Activated CD8-positive, alpha-beta T cell treated with anti-CD3 and anti-CD28 coated beads for 36 hours (primary cell): Measurements from ENCODE around the gene EHBP1. TPM values are rescaled to one million over a fixed set of nuclear protein-coding genes. Genes with fewer than 3 reads are reported as not detected.
A peak's percentile ranks its signal among the peaks of the same experiment; 100 is the strongest.

Experiments
- ATAC-seq: fragments of 200-7000 bp; cut with Tn5 transposase; one replicate; pipeline ENCODE4 v1.10.0; 2021; ENCODE audit warnings: mild to moderate bottlenecking, moderate library complexity
- CTCF ChIA-PET: fragments of 350-600 bp; sonication (Branson Sonifier 250); formaldehyde crosslinking; loops from one replicate; lab custom pipeline; 2021; ENCODE audit warnings: antibody characterized with exemption; lab: Charles Lee
- POLR2A ChIA-PET: fragments of 350-600 bp; sonication (Branson Sonifier 250); formaldehyde crosslinking; loops from one replicate; lab custom pipeline; 2021; ENCODE audit warnings: antibody characterized with exemption; lab: Charles Lee
- DNase-seq: peaks from one replicate; pipeline ENCODE4 v3.0.0-alpha.2; 2020
- H3K27ac Mint-ChIP-seq: one replicate; pipeline ENCODE4 v1.8.0; 2021; ENCODE audit warnings: mild to moderate bottlenecking, mixed read lengths
- H3K27me3 Mint-ChIP-seq: one replicate; pipeline ENCODE4 v1.8.0; 2021; ENCODE audit warnings: mixed read lengths
- H3K36me3 Mint-ChIP-seq: one replicate; pipeline ENCODE4 v1.8.0; 2021; ENCODE audit warnings: low read depth, mixed read lengths
- H3K4me1 Mint-ChIP-seq: one replicate; pipeline ENCODE4 v1.8.0; 2021; ENCODE audit warnings: low read depth, mixed read lengths
- H3K4me3 Mint-ChIP-seq: one replicate; pipeline ENCODE4 v1.8.0; 2021; ENCODE audit warnings: mild to moderate bottlenecking, moderate library complexity, mixed read lengths
- H3K9me3 Mint-ChIP-seq: one replicate; pipeline ENCODE4 v1.8.0; 2021; ENCODE audit warnings: mixed read lengths
- intact Hi-C: fragments of 100-400 bp; cut with micrococcal nuclease; formaldehyde crosslinking; loops from one replicate; pipeline ENCODE4 v1.10.0; 2022
- total RNA-seq, 2 experiments: library from RNA; stranded (reverse); gene quantifications; one replicate each; pipeline ENCODE4 v1.2.3, GENCODE V29; 2021
- TF ChIP-seq, protein P1 (sequence below): fragments of 200-600 bp; IDR thresholded peaks from one replicate; pipeline ENCODE4 v1.8.0; 2022; ENCODE audit warnings: antibody characterized with exemption, mild to moderate bottlenecking

EHBP1 gene
- 10 to 100 TPM; 24.1 to 24.3 TPM for total RNA-seq

DNA sequence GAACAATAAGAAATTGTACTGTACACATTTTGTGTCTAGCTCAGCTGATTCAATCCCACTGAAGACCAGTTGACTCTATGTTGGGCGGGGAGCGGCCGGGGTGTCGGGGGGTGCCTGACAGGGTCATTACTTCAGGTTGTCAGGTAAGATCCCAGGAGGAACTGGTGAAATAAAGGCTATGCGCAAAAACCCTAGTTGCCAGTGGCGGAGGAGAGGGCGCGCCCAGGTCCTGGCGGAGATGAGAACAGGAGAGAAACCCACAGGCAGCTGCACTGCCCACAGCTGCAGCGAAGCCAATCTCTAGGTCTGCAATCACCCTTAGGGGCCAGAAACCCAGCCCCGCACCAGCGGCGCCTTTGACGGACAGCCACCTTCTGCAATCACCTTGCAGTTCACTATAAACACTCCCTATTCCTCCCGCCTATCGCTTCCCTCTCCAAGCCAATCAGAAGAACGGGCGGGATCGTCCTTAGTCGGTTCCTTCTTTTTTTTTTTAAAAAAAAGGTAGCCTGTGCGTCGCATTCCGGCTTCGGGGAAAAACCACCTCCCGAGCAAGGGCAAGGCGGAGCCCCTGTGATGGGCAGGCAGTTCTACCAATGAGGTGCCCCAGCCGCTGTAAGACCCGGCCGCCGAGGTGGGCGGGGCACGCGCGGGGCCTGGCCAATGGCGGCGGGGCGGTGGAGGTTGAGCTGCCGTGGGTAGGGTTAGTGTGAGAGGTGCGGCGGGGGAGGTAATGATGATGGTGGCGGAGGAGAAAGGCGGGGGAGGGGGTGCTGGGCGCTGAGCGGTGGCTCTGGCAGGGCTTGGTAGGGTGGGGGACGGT, at the start of gene EHBP1:
Gene EHBP1, plus strand, starts transcription at position 707 of the 823 bp plus-strand sequence. CDS start 1,479 bp downstream, outside the sequence.
- POLR2A ChIA-PET, result interaction anchor here (0.6 to 1.0 kb wide), 3 partner anchors 8 to 1174 kb away, joined by 3 read pairs; no protein-coding TSS in a partner anchor
- ATAC-seq (peak; percentile 96), DNase-seq (peak; percentile 99)
- Mint-ChIP-seq H3K27me3 (no peaks in the 10 kb centered on the region), H3K4me1 (peaks cover 29% of the 10 kb centered on the region), H3K27ac (peak within 1 kb of the TSS; percentile 67), H3K4me3 (peak within 1 kb of the TSS; percentile 80), H3K36me3 (peaks cover 14% of the 10 kb centered on the region), H3K9me3 (peaks cover 3% of the 10 kb centered on the region)
- CTCF ChIA-PET, result interaction anchor here (1.2 to 1.4 kb wide), 3 partner anchors 70 to 249 kb away, joined by 4 to 6 read pairs (median 5); no protein-coding TSS in a partner anchor
- TF ChIP-seq, protein P1, sequence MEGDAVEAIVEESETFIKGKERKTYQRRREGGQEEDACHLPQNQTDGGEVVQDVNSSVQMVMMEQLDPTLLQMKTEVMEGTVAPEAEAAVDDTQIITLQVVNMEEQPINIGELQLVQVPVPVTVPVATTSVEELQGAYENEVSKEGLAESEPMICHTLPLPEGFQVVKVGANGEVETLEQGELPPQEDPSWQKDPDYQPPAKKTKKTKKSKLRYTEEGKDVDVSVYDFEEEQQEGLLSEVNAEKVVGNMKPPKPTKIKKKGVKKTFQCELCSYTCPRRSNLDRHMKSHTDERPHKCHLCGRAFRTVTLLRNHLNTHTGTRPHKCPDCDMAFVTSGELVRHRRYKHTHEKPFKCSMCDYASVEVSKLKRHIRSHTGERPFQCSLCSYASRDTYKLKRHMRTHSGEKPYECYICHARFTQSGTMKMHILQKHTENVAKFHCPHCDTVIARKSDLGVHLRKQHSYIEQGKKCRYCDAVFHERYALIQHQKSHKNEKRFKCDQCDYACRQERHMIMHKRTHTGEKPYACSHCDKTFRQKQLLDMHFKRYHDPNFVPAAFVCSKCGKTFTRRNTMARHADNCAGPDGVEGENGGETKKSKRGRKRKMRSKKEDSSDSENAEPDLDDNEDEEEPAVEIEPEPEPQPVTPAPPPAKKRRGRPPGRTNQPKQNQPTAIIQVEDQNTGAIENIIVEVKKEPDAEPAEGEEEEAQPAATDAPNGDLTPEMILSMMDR, result no peak
- intact Hi-C loops, result no loop called here

DNA sequence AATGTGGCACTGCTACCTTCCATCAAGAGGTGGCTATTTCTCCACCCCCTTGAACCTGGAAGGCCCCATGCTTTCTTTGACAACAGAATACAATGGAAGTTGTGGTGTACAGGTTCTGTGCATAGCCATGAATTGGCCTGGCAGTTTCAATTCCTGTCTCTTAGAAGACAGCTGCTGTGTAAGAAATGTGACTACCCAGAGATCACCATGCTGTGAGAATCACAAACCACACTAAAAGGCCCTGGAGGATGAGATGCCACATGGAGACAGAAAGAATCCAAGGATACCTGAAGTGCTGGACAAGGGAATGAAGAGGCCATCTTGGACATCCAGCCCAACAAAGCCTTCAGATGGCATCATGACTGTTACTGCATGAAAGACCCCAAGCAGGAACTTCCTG, 47.7 kb upstream of the EHBP1 start:
- no peak for DNase-seq
- Mint-ChIP-seq H3K4me1 (peaks cover 5% of the 10 kb centered on the region), H3K27me3 (peaks cover 1% of the 10 kb centered on the region), H3K36me3 (no peaks in the 10 kb centered on the region), H3K27ac (no peak overlapping the region), H3K9me3 (no peaks in the 10 kb centered on the region), H3K4me3 (no peak overlapping the region)
- TF ChIP-seq, protein P1, result no peak
- POLR2A ChIA-PET, result no interaction called here
- CTCF ChIA-PET, result no interaction called here
- intact Hi-C loops, result no loop called here
- no peak for ATAC-seq

DNA sequence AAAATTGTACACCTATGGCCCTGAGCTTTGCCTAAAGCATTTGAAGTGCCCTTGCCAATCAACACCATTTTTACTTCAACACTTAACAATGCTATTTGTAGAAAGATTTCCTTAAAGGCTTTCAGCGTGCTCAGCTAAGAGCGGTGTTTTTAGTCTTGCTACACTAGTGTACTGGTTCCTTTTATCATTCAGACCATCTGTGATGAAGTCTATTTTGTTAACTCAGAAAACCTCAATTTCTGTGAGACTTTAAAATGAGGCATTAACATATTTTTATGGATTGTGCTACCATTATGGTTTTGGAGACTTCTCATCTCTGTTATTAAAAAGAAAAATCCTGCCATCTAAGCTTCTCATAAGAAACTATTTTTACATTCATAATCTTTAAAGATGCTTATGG, 46.6 kb upstream of the EHBP1 start:
- Mint-ChIP-seq H3K4me1 (peaks cover 5% of the 10 kb centered on the region), H3K4me3 (no peak overlapping the region), H3K36me3 (no peaks in the 10 kb centered on the region), H3K27me3 (peaks cover 1% of the 10 kb centered on the region), H3K9me3 (no peaks in the 10 kb centered on the region), H3K27ac (no peak overlapping the region)
- DNase-seq (no peak), ATAC-seq (no peak)
- ChIA-PET POLR2A (no interaction called here), CTCF (no interaction called here)
- TF ChIP-seq, protein P1, result no peak
- intact Hi-C loops, result no loop called here

DNA sequence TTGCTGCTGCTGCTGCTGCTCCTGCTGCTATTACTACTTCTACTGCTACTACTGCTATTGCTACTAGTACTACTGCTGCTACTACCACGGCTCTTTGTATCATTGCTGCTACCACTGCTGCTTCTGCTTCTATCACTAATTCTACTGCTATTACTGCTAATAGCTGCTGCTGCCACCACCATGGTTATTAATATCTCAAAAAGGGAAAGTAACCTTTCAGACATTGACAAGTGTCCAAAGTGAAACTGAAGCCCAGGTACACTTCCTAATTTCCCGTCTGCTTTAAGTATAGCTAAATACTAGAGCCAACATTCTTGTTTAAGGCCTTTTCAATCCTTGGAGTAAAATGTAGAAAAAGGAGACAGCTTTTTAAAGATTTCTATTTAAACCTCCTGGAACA, 45.4 kb upstream of the EHBP1 start:
- POLR2A ChIA-PET, result interaction anchor here (0.8 kb wide), 1 partner anchor 107 kb away, joined by 3 read pairs; no protein-coding TSS in a partner anchor
- no peak overlapping the region for H3K27ac Mint-ChIP-seq

More for the DNA sequence above, 45.4 kb upstream of the EHBP1 start:
- intact Hi-C loops, result no loop called here
- Mint-ChIP-seq H3K27me3 (peaks cover 1% of the 10 kb centered on the region), H3K36me3 (no peaks in the 10 kb centered on the region), H3K9me3 (no peaks in the 10 kb centered on the region), H3K4me1 (peaks cover 5% of the 10 kb centered on the region), H3K4me3 (no peak overlapping the region)
- DNase-seq, result no peak
- TF ChIP-seq, protein P1, result no peak
- CTCF ChIA-PET, result no interaction called here
- ATAC-seq, result no peak
